ENCODE data around the gene ALKAL2.

DNA sequence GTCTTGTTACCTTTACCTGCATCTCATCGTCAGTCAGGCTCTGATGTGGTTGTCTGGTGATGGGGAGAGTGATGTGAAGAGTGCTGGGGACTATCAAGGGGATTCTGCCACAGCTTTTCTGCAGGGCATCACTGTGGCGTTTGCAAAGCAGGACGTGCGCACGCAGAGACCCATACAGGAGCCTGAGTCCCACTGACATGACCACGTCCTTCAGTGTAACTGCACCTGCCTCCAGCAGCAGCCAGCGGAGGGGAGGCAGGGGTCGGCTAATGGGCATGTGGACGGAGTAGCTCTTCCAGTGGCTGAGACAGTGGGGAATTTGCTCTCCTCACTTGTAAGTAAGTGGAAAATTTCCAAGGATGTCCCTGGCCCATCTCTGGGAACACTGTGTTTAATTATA is 6.5 kb downstream of the ALKAL2 start:
- TF ChIP-seq, protein P1, sequence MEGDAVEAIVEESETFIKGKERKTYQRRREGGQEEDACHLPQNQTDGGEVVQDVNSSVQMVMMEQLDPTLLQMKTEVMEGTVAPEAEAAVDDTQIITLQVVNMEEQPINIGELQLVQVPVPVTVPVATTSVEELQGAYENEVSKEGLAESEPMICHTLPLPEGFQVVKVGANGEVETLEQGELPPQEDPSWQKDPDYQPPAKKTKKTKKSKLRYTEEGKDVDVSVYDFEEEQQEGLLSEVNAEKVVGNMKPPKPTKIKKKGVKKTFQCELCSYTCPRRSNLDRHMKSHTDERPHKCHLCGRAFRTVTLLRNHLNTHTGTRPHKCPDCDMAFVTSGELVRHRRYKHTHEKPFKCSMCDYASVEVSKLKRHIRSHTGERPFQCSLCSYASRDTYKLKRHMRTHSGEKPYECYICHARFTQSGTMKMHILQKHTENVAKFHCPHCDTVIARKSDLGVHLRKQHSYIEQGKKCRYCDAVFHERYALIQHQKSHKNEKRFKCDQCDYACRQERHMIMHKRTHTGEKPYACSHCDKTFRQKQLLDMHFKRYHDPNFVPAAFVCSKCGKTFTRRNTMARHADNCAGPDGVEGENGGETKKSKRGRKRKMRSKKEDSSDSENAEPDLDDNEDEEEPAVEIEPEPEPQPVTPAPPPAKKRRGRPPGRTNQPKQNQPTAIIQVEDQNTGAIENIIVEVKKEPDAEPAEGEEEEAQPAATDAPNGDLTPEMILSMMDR (IDR thresholded peaks at IDR 0.05): no peak
- no peak for TF ChIP-seq EP300 (IDR thresholded peaks at IDR 0.05; ENCODE audit: low read depth)
- no peak for TF ChIP-seq POLR2A (IDR thresholded peaks at IDR 0.05)

Data from transverse colon (tissue), 3 donors.